NOMO-1 treated with DMSO at 0.1 percent for 48 hours (cell line): ENCODE measurements around the gene PDZD2.

Experiments used
- DNase-seq: peaks from one replicate; lab custom pipeline; 2025; ENCODE audit not compliant: unreplicated experiment; lab: John Stamatoyannopoulos, UW

Gene PDZD2

GRCh38 chr5:32156635-32157034 lies 517.7 kb downstream of the PDZD2 start:
- no peak for DNase-seq

GRCh38 chr5:32157078-32157477 lies 518.1 kb downstream of the PDZD2 start:
- DNase-seq, result no peak

GRCh38 chr5:32158679-32158975 lies 519.7 kb downstream of the PDZD2 start:
- no peak for DNase-seq

GRCh38 chr5:32159328-32160072 lies 520.6 kb downstream of the PDZD2 start:
- no peak for DNase-seq

GRCh38 chr5:32160228-32160627 lies 521.3 kb downstream of the PDZD2 start:
- no peak for DNase-seq
